CD4-positive, alpha-beta T cell treated with Interleukin-21 for 1 hour (primary cell): Measurements from ENCODE around the gene GAS5.
"Not testable (repeated sequence)": the region's sequence is repeated elsewhere in the genome, so short reads cannot be mapped to it uniquely, and the experiment has no call there.

ENCODE experiments used
- DNase-seq: peaks from one replicate; pipeline ENCODE4 v3.0.0-alpha.2; 2020

The GAS5 gene

GRCh38 chr1:173868266-173869020 lies 654 bp upstream of the GAS5 start, which contains the start of gene ZBTB37:
Gene ZBTB37, plus strand, starts transcription at chr1:173868380. Its CDS starts 1,846 bp downstream, at chr1:173870226.
- peak; percentile 93 for DNase-seq

GRCh38 chr1:173867141-173867752 lies 542 bp downstream of the GAS5 start:
- DNase-seq: no peak

GRCh38 chr1:173866413-173867115 lies 1.2 kb downstream of the GAS5 start:
- no peak for DNase-seq

- DNase-seq: no peak
These were observed 2.2 kb downstream of the GAS5 start for GRCh38 chr1:173865468-173866164.

GRCh38 chr1:173864179-173864867 lies 3.5 kb downstream of the GAS5 start:
- DNase-seq: no peak

GRCh38 chr1:173863224-173864161 lies 4.3 kb downstream of the GAS5 start:
- no peak for DNase-seq

- no peak for DNase-seq
These were observed 5.0 kb downstream of the GAS5 start for GRCh38 chr1:173862769-173863223.

- not testable (repeated sequence) for DNase-seq
These were observed 5.5 kb downstream of the GAS5 start for GRCh38 chr1:173862146-173862768.

GRCh38 chr1:173861731-173862145 lies 6.1 kb downstream of the GAS5 start:
- no peak for DNase-seq

- DNase-seq: no peak
These were observed 7.7 kb downstream of the GAS5 start for GRCh38 chr1:173860065-173860464.

- DNase-seq: not testable (repeated sequence)
These were observed 8.2 kb downstream of the GAS5 start for GRCh38 chr1:173859547-173859946.

- DNase-seq: no peak
These were observed 10.3 kb downstream of the GAS5 start for GRCh38 chr1:173857363-173857917.

- no peak for DNase-seq
These were observed 10.9 kb downstream of the GAS5 start for GRCh38 chr1:173856903-173857302.

GRCh38 chr1:173856014-173856413 lies 11.8 kb downstream of the GAS5 start:
- DNase-seq: no peak

- no peak for DNase-seq
These were observed 14.7 kb downstream of the GAS5 start for GRCh38 chr1:173853074-173853473.

- DNase-seq: no peak
These were observed 15.7 kb downstream of the GAS5 start for GRCh38 chr1:173852105-173852504.

GRCh38 chr1:173832748-173833147 lies 35.0 kb downstream of the GAS5 start:
- DNase-seq: no peak

GRCh38 chr1:173827611-173828010 lies 40.2 kb downstream of the GAS5 start:
- no peak for DNase-seq

GRCh38 chr1:173824315-173825081 lies 43.3 kb downstream of the GAS5 start, which contains the start of the genes CENPL and DARS2:
Gene CENPL, minus strand, starts transcription at chr1:173824883. Its CDS starts 13,584 bp downstream, at chr1:173811299.
Gene DARS2, plus strand, starts transcription at chr1:173824673. Its CDS starts 557 bp downstream, at chr1:173825230.
- DNase-seq: peak; percentile 94
